IMR-90 (cell line): ENCODE data around the gene TNRC6C. TPM values are rescaled to one million over a fixed set of nuclear protein-coding genes. Genes with fewer than 3 reads are reported as not detected.

ENCODE experiments used
- ATAC-seq: fragments of 200-7000 bp; cut with Tn5 transposase; 2 replicates; pipeline ENCODE4 v1.9.1; 2020; ENCODE audit warnings: low read depth, mild to moderate bottlenecking, moderate library complexity
- BruUV-seq: library from RNA; stranded (reverse); fragments of 400-500 nt; replicated peaks from 2 replicates; lab custom pipeline; 2021; lab: Mats Ljungman, UMichigan
- CTCF ChIA-PET: fragments of 300-600 bp; formaldehyde crosslinking; extraction: SDS; loops from one replicate; lab custom pipeline; 2021; ENCODE audit warnings: antibody characterized with exemption; lab: Yijun Ruan, JAX
- POLR2A ChIA-PET: fragments of 300-600 bp; sonication (Branson Sonifier 250); formaldehyde crosslinking; loops from one replicate; lab custom pipeline; 2022; ENCODE audit warnings: antibody characterized with exemption; ENCODE audit not compliant: unreplicated experiment; lab: Charles Lee
- DNase-seq: peaks from one replicate; pipeline ENCODE4 v3.0.0; 2013
- H2AFZ ChIP-seq: replicated peaks from 2 replicates; pipeline ENCODE3; 2013; ENCODE audit warnings: low read length, mild to moderate bottlenecking; ENCODE audit not compliant: poor library complexity
- H2AK5ac ChIP-seq: 2 replicates; pipeline ENCODE4 v1.6.1; 2013; ENCODE audit warnings: low read depth, low read length, inconsistent platforms
- H2AK9ac ChIP-seq: replicated peaks from 2 replicates; pipeline ENCODE3; 2013; ENCODE audit warnings: mild to moderate bottlenecking, low read depth, low read length, moderate library complexity; ENCODE audit not compliant: poor library complexity
- H2BK120ac ChIP-seq: 2 replicates; pipeline ENCODE4 v1.6.1; 2013; ENCODE audit warnings: low read depth, low read length, inconsistent platforms
- H2BK15ac ChIP-seq: 3 replicates; pipeline ENCODE4 v1.6.1; 2013; ENCODE audit warnings: low read depth, low read length, inconsistent platforms
- H2BK20ac ChIP-seq: 2 replicates; pipeline ENCODE4 v1.6.1; 2013; ENCODE audit warnings: low read depth, mild to moderate bottlenecking, inconsistent platforms, low read length, moderate library complexity
- H2BK5ac ChIP-seq: 2 replicates; pipeline ENCODE4 v1.6.1; 2013; ENCODE audit warnings: mild to moderate bottlenecking, low read depth, low read length, inconsistent platforms; ENCODE audit not compliant: poor library complexity, severe bottlenecking
- H3K14ac ChIP-seq: replicated peaks from 2 replicates; pipeline ENCODE4 v1.6.1; 2013; ENCODE audit warnings: low read depth, low read length, inconsistent platforms
- H3K18ac ChIP-seq: 2 replicates; pipeline ENCODE4 v1.6.1; 2013; ENCODE audit warnings: low read depth, low read length, control low read depth
- H3K23ac ChIP-seq: 2 replicates; pipeline ENCODE4 v1.6.1; 2013; ENCODE audit warnings: low read depth, low read length, inconsistent platforms
- H3K27ac ChIP-seq: 2 replicates; pipeline ENCODE4 v1.5.1; 2013; ENCODE audit warnings: mild to moderate bottlenecking, control low read depth, low read length; ENCODE audit not compliant: insufficient read depth
- H3K27me3 ChIP-seq: 2 replicates; pipeline ENCODE4 v1.6.1; 2013; ENCODE audit warnings: low read length; ENCODE audit not compliant: control insufficient read depth, insufficient read depth
- H3K36me3 ChIP-seq: 2 replicates; pipeline ENCODE4 v1.6.1; 2013; ENCODE audit warnings: low read length, mixed read lengths; ENCODE audit not compliant: control insufficient read depth, insufficient read depth
- H3K4ac ChIP-seq: 2 replicates; pipeline ENCODE4 v1.6.1; 2013; ENCODE audit warnings: low read depth, low read length, inconsistent platforms
- H3K4me1 ChIP-seq: 2 replicates; pipeline ENCODE4 v1.6.1; 2013; ENCODE audit warnings: low read length, mixed read lengths; ENCODE audit not compliant: control insufficient read depth, insufficient read depth
- H3K4me2 ChIP-seq: 2 replicates; pipeline ENCODE4 v1.6.1; 2013; ENCODE audit warnings: low read depth, mild to moderate bottlenecking, control low read depth, low read length, moderate library complexity
- H3K4me3 ChIP-seq: 2 replicates; pipeline ENCODE4 v1.5.1; 2013; ENCODE audit warnings: low read depth, mild to moderate bottlenecking, control low read depth, low read length, moderate library complexity; ENCODE audit not compliant: insufficient read depth
- H3K56ac ChIP-seq: 2 replicates; pipeline ENCODE4 v1.6.1; 2013; ENCODE audit warnings: low read length, inconsistent platforms; ENCODE audit not compliant: insufficient read depth; ENCODE audit errors: extremely low read depth
- H3K79me1 ChIP-seq, 2 experiments: 2 replicates each; pipeline ENCODE4 v1.6.1; 2013; ENCODE audit warnings: low read length in 2 of 2, inconsistent platforms in 1 of 2, low read depth in 1 of 2
- H3K9ac ChIP-seq: 2 replicates; pipeline ENCODE4 v1.6.1; 2013; ENCODE audit warnings: low read depth, low read length, control low read depth
- H3K9me1 ChIP-seq: 2 replicates; pipeline ENCODE4 v1.6.1; 2013; ENCODE audit warnings: low read length, inconsistent platforms; ENCODE audit not compliant: insufficient read depth
- H3K9me3 ChIP-seq: 2 replicates; pipeline ENCODE4 v1.6.1; 2013; ENCODE audit warnings: low read length; ENCODE audit not compliant: control insufficient read depth, insufficient read depth
- H4K20me1 ChIP-seq: 2 replicates; pipeline ENCODE4 v1.6.1; 2013; ENCODE audit warnings: low read length, inconsistent platforms; ENCODE audit not compliant: insufficient read depth
- H4K5ac ChIP-seq: 2 replicates; pipeline ENCODE4 v1.6.1; 2013; ENCODE audit warnings: mild to moderate bottlenecking, low read depth, low read length, control low read depth
- H4K8ac ChIP-seq, 2 experiments: 2 replicates each; pipeline ENCODE4 v1.6.1; 2013; ENCODE audit warnings: low read depth in 2 of 2, low read length in 2 of 2, control low read depth in 1 of 2, inconsistent platforms in 1 of 2
- H4K91ac ChIP-seq: 2 replicates; pipeline ENCODE4 v1.6.1; 2013; ENCODE audit warnings: low read depth, low read length, inconsistent platforms; ENCODE audit not compliant: insufficient read depth
- BHLHE40 ChIP-seq: fragments of 150-350 bp; IDR thresholded peaks from 2 replicates; pipeline ENCODE4 v1.6.1; 2016; ENCODE audit warnings: mild to moderate bottlenecking, low read depth, low read length
- CEBPB ChIP-seq: IDR thresholded peaks from 2 replicates; pipeline ENCODE4 v1.6.1; 2012; ENCODE audit warnings: low read depth, low read length, improper control_type of control experiment
- CTCF ChIP-seq: conservative IDR thresholded peaks from 2 replicates; pipeline ENCODE4 v1.5.1; 2012; ENCODE audit warnings: mild to moderate bottlenecking, low read depth, low read length, improper control_type of control experiment
- ELK1 ChIP-seq: fragments of 150-350 bp; IDR thresholded peaks from 2 replicates; pipeline ENCODE4 v1.6.1; 2016; ENCODE audit warnings: low read depth, mild to moderate bottlenecking, low read length, moderate library complexity, borderline replicate concordance
- FOS ChIP-seq: fragments of 150-350 bp; IDR thresholded peaks from 2 replicates; pipeline ENCODE4 v1.6.1; 2016; ENCODE audit warnings: low read depth, low read length
- MAFK ChIP-seq: IDR thresholded peaks from 2 replicates; pipeline ENCODE4 v1.6.1; 2012; ENCODE audit warnings: low read depth, low read length, improper control_type of control experiment
- MAZ ChIP-seq: IDR thresholded peaks from 2 replicates; pipeline ENCODE4 v1.6.1; 2012; ENCODE audit warnings: low read depth, mild to moderate bottlenecking, low read length, improper control_type of control experiment, moderate library complexity, borderline replicate concordance
- MXI1 ChIP-seq: IDR thresholded peaks from 2 replicates; pipeline ENCODE4 v1.6.1; 2012; ENCODE audit warnings: low read depth, mild to moderate bottlenecking, low read length, moderate library complexity, borderline replicate concordance
- NFE2L2 ChIP-seq: fragments of 150-350 bp; IDR thresholded peaks from 2 replicates; pipeline ENCODE4 v1.6.1; 2016; ENCODE audit warnings: low read depth, mild to moderate bottlenecking, low read length
- POLR2A ChIP-seq: IDR thresholded peaks from 2 replicates; pipeline ENCODE4 v1.6.1; 2012; ENCODE audit warnings: mild to moderate bottlenecking, low read depth, low read length
- RAD21 ChIP-seq: IDR thresholded peaks from 2 replicates; pipeline ENCODE4 v1.6.1; 2012; ENCODE audit warnings: low read length, improper control_type of control experiment
- RCOR1 ChIP-seq: IDR thresholded peaks from 2 replicates; pipeline ENCODE4 v1.6.1; 2012; ENCODE audit warnings: mild to moderate bottlenecking, low read length, improper control_type of control experiment; ENCODE audit not compliant: insufficient replicate concordance
- RFX5 ChIP-seq: IDR thresholded peaks from 2 replicates; pipeline ENCODE4 v1.8.0; 2012; ENCODE audit warnings: low read depth, mild to moderate bottlenecking, low read length, moderate library complexity
- SMC3 ChIP-seq: fragments of 150-350 bp; IDR thresholded peaks from 2 replicates; pipeline ENCODE4 v1.6.1; 2016; ENCODE audit warnings: low read depth, mild to moderate bottlenecking, antibody characterized with exemption, low read length, moderate library complexity
- WGBS, 2 experiments: methylation state at CpG; one replicate each; pipeline versions ENCODE4 v1.1.5 to v1.1.7; 2013; ENCODE audit warnings: missing lambda C conversion rate in 2 of 2; ENCODE audit not compliant: insufficient read length in 1 of 2; ENCODE audit errors: extremely low coverage in 2 of 2; 5-methylcytosine and 5-hydroxymethylcytosine counted together
- dilution Hi-C: fragments of 300-500 bp; cut with HindIII; formaldehyde crosslinking; loops from one replicate; pipeline ENCODE4 v1.14.3; 2018; ENCODE audit warnings: low sequenced_read_pairs; ENCODE audit not compliant: unreplicated experiment
- in situ Hi-C: fragments of 300-500 bp; cut with MboI; formaldehyde crosslinking; loops from 3 replicates; pipeline ENCODE4 v1.14.3; 2019; ENCODE audit warnings: low sequenced_read_pairs, inconsistent platforms, mixed read lengths
- intact Hi-C: fragments of 100-400 bp; cut with micrococcal nuclease; formaldehyde crosslinking; loops from 2 replicates; pipeline ENCODE4 v1.10.0; 2022
- polyA plus RNA-seq, 3 experiments: library from polyadenylated mRNA; depleted of rRNA; stranded (reverse); fragments of >200 nt; gene quantifications; 2 replicates each; pipeline ENCODE4 v1.2.3, GENCODE V29; 2012; ENCODE audit warnings: low replicate concordance in 1 of 3
- total RNA-seq: library from RNA; depleted of rRNA; stranded (reverse); fragments of >200 nt; gene quantifications from 2 replicates; pipeline ENCODE4 v1.2.3, GENCODE V29; 2012
- TF ChIP-seq, protein P1 (sequence below): fragments of 150-350 bp; IDR thresholded peaks from 2 replicates; pipeline ENCODE4 v1.6.1; 2017; ENCODE audit warnings: mild to moderate bottlenecking, antibody characterized with exemption, low read length, low read depth

TNRC6C gene
- total and polyA plus RNA-seq, 2 of the 4 experiments (the other 2 are of a cell fraction): 1.6 to 2.7 TPM

DNA sequence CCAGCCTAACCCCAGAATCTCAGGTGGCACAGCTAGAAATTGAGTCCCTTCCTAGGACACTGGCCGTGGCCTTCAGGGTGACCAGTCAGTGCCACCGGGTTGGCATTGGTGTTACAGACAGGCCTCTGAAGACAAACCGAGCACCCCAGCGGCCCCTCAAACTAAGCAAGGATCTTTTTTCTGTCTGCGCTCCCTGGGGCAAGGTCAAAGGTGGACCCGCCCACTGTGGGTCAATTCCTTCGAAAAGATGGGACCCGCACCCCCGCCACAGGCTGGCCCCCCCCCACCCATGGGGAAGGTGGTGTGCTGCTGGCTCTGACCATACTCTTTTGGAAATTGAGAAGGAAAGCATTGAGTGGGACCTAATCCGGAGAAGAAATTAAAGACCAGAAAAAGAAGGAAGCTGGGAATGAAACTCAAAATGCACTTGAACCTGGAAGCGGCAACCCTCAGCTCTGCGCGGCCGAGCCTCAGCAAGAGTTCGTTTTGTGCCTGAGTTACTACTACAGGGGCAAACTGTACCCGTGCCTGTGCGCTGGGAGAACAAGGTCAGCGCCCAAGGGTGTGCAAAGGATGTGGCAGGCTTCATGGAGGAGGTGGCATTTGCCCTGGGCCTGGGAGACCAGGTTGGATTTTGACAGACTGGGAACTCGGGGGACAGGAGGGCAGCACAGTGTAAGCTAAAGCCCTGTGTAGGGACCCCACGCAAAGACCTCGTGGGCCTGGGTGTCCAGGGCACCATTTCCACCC is 149.6 kb downstream of the TNRC6C start:
- DNase-seq (no peak), ATAC-seq (no peak)
- Histone ChIP-seq H3K9me3 (no peaks in the 10 kb centered on the region), H2BK15ac (no peak overlapping the region), H2AK9ac (no peak overlapping the region), H2BK20ac (no peak overlapping the region), H3K79me1 (no peaks in the 10 kb centered on the region), H3K56ac (no peak overlapping the region), H3K27me3 (no peaks in the 10 kb centered on the region), H3K9ac (no peak overlapping the region), H3K4me3 (no peak overlapping the region), H2BK120ac (no peak overlapping the region), H3K23ac (no peak overlapping the region), H3K18ac (no peak overlapping the region), H3K4me1 (no peaks in the 10 kb centered on the region; the same call in 1 of the 2 replicates), H4K20me1 (no peaks in the 10 kb centered on the region), H4K91ac (no peak overlapping the region), H3K14ac (no peak overlapping the region), H3K9me1 (no peaks in the 10 kb centered on the region), H3K27ac (no peak overlapping the region), H3K4ac (no peak overlapping the region), H2AFZ (no peak overlapping the region), H4K5ac (no peak overlapping the region), H3K36me3 (peaks cover 14% of the 10 kb centered on the region), H2BK5ac (no peak overlapping the region), H4K8ac (no peak overlapping the region), H2AK5ac (no peak overlapping the region), H3K4me2 (no peak overlapping the region)
- WGBS, 2 experiments: 95% methylated on average over 11 of the region's 21 CpGs; no CpG with 5 or more reads in 1 of the 2 experiments
- ChIA-PET CTCF (no interaction called here), POLR2A (interaction anchor here (0.5 kb wide), 1 partner anchor 147 kb away, joined by 5 read pairs; no protein-coding TSS in a partner anchor)
- dilution Hi-C loops: no loop called here
- in situ Hi-C loops: no loop called here
- no TSS peak for BruUV-seq
- TF ChIP-seq CTCF: no peak
- no peak for TF ChIP-seq RFX5
- TF ChIP-seq POLR2A: no peak
- TF ChIP-seq BHLHE40: no peak
- TF ChIP-seq FOS: no peak
- no peak for TF ChIP-seq RCOR1
- no peak for TF ChIP-seq CEBPB
- TF ChIP-seq, protein P1, sequence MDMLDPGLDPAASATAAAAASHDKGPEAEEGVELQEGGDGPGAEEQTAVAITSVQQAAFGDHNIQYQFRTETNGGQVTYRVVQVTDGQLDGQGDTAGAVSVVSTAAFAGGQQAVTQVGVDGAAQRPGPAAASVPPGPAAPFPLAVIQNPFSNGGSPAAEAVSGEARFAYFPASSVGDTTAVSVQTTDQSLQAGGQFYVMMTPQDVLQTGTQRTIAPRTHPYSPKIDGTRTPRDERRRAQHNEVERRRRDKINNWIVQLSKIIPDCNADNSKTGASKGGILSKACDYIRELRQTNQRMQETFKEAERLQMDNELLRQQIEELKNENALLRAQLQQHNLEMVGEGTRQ: no peak
- TF ChIP-seq NFE2L2: no peak
- no peak for TF ChIP-seq ELK1
- no peak for TF ChIP-seq RAD21
- no peak for TF ChIP-seq MXI1
- TF ChIP-seq SMC3: no peak
- no peak for TF ChIP-seq MAFK
- TF ChIP-seq MAZ: no peak
- intact Hi-C loops: no loop called here
